Activated CD8-positive, alpha-beta memory T cell treated with anti-CD3 and anti-CD28 coated beads for 36 hours (primary cell): Measurements from ENCODE around the gene COL18A1. TPM values are rescaled to one million over a fixed set of nuclear protein-coding genes. Genes with fewer than 3 reads are reported as not detected.
"Not testable (repeated sequence)": the region's sequence is repeated elsewhere in the genome, so short reads cannot be mapped to it uniquely, and the experiment has no call there.

Experiments
- CTCF ChIA-PET: fragments of 350-600 bp; sonication (Branson Sonifier 250); formaldehyde crosslinking; loops from one replicate; lab custom pipeline; 2021; ENCODE audit warnings: antibody characterized with exemption; lab: Charles Lee
- POLR2A ChIA-PET: fragments of 350-600 bp; sonication (Branson Sonifier 250); formaldehyde crosslinking; loops from one replicate; lab custom pipeline; 2021; ENCODE audit warnings: antibody characterized with exemption; lab: Charles Lee
- total RNA-seq, 2 experiments: library from RNA; stranded (reverse); gene quantifications; one replicate each; pipeline ENCODE4 v1.2.3, GENCODE V29; 2021

Gene COL18A1
- total RNA-seq, result 1 to 10 TPM; 1.9 TPM

GRCh38 chr21:45404730-45405270, at the start of gene COL18A1:
Gene COL18A1, plus strand, starts transcription at chr21:45405165. Its CDS starts 66 bp downstream, at chr21:45405231.
- POLR2A ChIA-PET, result no interaction called here
- CTCF ChIA-PET, result no interaction called here

GRCh38 chr21:45355573-45355972, 49.4 kb upstream of the COL18A1 start:
- CTCF ChIA-PET, result no interaction called here

DNA sequence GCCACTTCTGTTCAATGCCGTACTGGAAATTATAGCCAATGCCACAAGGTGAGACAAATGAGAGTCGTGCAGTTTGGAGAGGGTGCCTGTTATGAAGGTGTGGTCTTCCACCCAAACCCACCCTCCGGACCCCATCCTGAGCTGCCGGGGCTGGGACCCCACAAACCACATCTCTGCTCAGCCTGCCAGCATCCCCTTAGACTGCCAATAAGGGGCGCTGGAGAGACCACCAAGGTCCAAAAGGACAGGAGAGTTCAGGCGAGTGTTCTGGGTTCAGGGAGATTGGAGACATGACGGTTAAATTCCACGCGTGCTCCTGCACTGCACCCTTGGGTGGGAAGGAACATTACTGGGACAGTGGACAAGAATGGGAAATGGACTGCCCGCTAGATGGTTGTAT, 48.7 kb upstream of the COL18A1 start:
- ChIA-PET POLR2A (no interaction called here), CTCF (no interaction called here)

More at GRCh38 chr21:45355573-45355972, 49.4 kb upstream of the COL18A1 start:
- POLR2A ChIA-PET, result no interaction called here

- ChIA-PET CTCF (no interaction called here), POLR2A (no interaction called here)
Measured at GRCh38 chr21:45356653-45357435, 48.1 kb upstream of the COL18A1 start.

DNA sequence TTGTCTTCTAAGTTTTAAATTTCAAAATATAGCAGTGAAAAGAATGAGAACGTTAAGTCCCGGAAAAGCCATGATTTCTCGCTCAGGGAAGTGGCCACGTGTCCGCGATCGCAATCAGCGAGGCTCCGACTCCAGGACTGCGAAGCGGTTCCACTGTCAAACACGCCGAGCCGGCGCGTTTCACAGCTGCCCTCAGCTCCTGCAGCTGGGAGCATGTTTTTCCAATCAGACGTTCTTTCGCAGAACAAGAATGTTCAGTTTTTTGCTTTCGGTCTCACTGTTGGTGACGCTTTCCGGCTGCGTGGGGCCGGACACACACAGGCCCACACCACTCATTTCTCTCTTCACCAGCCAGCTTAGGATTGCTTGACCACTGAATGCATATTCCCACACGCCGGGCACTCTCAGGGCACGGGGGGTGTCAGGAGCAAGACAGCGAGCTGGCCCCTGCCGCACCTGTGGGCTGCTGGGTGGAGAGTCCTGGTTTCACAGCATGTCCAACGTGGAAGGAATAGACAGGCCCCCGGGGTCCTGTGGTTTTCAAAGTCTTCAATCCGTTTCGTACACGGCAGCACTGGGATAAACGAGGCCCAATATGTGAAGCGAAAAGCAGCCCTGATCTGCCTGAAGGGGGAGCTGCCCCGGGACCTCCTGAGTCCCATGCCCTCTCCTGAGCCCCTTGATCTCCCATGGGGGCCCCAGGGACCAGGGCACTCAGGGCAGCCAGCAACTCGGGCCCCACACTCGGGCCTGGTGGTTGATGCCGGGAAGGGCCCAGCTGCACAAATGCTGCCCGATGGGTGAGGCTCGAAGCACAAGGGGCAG, 47.3 kb upstream of the COL18A1 start:
- CTCF ChIA-PET, result no interaction called here
- POLR2A ChIA-PET, result no interaction called here

GRCh38 chr21:45358261-45358670, 46.7 kb upstream of the COL18A1 start:
- CTCF ChIA-PET, result no interaction called here

GRCh38 chr21:45358711-45359310, 46.2 kb upstream of the COL18A1 start:
- ChIA-PET POLR2A (no interaction called here), CTCF (no interaction called here)

More at GRCh38 chr21:45358261-45358670, 46.7 kb upstream of the COL18A1 start:
- POLR2A ChIA-PET, result no interaction called here

DNA sequence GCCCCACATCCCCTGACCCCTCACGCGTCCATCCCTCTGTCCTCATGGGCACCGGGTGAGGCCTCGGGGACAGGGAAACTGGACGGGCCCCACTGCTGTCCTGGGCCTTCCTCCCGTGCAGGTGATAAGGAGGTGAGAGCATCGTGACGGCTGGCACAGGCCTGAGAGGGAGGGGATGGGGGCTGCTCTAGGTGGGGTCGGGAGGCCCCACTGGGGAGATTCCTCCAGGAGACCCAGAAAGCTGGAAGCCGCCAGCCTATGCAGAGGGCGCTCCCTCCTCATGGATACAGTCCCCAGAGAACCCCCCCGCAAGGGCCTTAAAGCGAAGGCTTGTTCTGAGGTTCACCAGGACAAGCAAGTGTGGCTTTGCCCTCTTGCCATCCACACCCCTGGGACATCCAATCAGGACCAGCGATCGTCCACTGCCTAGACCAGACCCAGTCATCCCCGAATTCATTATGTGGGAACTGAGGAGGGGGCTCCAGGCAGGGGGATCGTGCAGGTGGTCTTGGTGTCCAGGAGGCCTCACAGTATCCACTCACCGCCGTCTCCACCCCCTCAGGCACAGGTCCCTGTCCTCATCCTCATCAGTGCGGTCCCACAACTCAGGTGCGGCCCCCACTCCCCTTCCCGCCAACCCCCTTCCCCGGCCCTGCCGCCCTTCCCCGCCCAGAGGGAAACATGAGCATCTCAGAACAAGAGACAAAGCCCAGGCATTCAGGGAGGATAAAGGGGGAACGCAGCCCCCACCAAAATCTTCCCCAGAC, 45.3 kb upstream of the COL18A1 start:
- ChIA-PET CTCF (no interaction called here), POLR2A (no interaction called here)

DNA sequence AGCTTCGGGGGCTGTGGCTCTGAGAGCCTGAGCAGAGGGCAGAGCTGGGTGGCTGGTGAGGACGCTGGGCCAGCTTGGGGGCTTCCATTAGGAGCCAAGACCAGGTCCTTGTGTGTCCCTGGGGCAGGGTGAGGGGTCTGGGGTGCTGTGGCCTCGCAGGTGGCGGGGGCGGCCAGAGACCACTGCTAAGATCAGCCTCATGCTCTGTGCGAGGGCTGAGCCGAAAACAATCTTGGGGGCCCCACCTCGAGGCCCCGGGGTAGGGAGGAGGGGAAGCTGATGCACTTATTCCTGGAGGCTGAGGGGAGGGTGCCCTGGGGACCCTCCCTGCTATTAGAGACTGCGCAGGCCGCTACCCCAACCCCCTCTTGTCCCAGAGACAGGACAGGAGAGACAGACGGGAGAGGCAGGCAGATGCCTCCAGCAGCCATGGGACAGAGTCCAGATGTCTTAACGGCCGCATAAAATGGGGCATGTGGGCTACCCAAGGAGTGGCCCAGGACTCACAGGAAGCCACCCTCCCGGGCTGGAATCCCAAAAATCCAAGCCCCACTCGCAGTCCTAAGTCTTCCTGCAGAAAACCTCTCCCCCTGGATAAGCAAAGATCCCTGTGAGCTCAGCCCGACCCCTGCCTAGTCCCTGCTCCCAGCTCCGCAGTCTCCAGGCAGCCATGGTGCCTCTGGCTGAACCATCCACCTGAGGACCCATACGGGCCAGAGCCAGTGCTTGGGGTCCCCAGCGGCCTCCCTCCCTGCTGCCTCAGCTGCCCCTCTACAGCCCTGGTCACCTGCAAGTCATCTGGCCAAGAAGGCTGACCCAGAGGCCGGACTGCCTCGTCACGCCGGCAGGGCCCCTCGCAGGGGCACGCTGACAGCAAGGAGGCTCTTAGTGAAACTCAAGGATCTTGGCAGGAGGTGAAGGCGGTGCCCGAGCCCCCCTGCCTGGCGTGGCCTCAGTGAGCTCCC, 43.6 kb upstream of the COL18A1 start:
- ChIA-PET POLR2A (no interaction called here), CTCF (interaction anchor here (0.6 to 0.7 kb wide), 2 partner anchors 78 to 221 kb away, joined by 3 to 4 read pairs; no protein-coding TSS in a partner anchor)

- ChIA-PET POLR2A (no interaction called here), CTCF (no interaction called here)
Measured at GRCh38 chr21:45362077-45362747, 42.8 kb upstream of the COL18A1 start.

DNA sequence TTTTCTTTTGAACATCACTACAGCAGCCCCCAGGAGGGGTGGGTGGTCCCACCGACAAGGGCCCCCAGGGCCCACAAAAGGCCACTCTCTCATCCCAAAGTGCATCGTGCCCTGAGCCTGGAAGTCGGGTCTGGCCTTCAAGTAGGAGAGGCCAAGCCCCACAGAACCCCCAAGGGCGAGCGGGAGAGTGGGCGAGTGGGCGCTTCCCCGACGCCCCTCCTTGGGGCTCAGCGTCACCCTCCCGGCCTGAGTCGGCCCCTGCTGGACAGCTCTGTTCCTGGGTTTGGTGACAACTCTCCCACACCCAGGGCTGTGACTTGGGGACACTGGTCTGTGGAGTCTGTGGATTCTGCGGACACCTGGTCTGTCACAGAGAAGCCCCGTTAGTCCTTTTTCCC, 42.2 kb upstream of the COL18A1 start:
- POLR2A ChIA-PET, result no interaction called here

GRCh38 chr21:45363272-45363671, 41.7 kb upstream of the COL18A1 start:
- CTCF ChIA-PET, POLR2A ChIA-PET: not testable (repeated sequence)

More for the DNA sequence above, 42.2 kb upstream of the COL18A1 start:
- CTCF ChIA-PET, result no interaction called here

DNA sequence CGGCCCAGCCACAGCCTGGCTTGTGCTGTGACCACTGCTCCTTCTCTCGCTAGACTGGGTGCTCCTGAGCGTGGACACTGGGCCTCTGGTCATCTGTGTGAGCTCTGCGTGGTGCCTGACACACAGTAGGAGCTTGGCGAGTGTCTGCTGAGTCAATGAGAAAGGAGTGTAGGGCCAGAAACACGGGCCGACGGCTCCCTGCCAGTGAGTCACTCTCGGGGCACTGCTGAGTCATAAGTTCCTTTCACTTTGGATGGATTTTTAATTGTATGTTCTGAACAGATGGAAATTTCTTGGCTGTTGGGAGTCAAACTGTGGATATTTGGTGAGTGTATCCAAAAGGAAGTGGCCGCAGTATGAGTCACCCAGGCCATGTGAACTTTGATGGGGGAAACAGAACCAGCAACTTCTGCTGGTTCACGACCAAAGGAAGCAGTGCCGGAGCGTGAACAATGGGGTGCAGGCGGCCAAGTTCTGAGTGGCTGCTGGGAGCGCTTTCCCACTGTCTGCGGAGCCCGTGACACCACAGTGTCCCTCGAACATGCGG, 41.0 kb upstream of the COL18A1 start:
- POLR2A ChIA-PET, result no interaction called here
- CTCF ChIA-PET, result no interaction called here

DNA sequence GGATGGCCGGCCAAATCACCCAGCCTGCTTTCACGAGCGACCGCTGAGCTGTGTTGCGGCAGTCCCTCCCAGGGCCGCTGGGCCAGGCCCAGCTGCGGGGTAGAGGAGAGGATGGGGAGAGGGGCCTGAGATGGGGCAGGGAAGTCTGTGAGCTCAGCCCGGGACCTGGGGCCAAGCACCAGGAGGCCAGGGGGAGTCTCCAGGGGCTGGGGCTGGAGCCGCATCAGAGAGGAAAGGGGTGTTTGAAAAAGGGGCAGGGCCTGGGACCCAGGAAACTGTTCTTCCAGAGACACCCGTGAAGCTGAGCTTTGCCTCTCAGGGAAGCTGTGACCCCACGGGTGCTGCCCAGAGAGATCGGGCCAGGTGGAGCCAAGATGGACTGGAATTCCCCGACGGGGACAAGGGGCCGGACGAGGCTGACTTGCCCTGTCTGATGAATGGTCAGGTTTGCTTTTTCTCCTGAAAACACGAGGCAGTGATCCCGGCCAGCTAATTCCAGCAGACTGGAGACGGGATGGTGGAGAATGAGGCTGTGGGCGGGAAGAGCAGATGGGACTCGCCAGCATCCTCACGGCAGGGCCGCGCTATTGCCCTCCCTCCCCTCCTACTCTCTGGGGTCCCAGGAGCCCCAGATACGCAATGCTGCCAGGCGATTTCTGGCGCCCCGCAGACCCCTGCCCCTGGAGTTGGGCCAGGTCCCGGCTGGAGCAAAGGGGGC, 40.3 kb upstream of the COL18A1 start:
- POLR2A ChIA-PET, result no interaction called here
- CTCF ChIA-PET, result no interaction called here

DNA sequence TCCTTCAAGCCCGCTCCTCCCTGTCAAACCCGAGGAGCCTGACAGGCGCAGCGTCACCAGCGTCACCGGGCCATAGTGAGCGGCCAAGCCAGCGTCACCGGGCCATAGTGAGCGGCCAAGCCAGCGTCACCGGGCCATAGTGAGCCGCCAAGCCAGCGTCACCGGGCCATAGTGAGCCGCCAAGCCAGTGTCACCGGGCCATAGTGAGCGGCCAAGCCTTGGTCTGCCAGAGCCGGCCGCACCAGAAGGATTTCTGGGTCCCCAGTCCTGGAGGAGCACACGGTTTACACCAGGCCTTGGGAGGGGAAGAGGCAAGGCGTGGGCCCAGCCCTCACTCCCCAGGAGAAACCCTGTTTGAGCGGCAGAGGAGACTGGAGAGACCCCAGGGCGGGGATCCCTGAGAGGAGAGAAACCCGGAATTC, 39.8 kb upstream of the COL18A1 start:
- ChIA-PET POLR2A (no interaction called here), CTCF (no interaction called here)

DNA sequence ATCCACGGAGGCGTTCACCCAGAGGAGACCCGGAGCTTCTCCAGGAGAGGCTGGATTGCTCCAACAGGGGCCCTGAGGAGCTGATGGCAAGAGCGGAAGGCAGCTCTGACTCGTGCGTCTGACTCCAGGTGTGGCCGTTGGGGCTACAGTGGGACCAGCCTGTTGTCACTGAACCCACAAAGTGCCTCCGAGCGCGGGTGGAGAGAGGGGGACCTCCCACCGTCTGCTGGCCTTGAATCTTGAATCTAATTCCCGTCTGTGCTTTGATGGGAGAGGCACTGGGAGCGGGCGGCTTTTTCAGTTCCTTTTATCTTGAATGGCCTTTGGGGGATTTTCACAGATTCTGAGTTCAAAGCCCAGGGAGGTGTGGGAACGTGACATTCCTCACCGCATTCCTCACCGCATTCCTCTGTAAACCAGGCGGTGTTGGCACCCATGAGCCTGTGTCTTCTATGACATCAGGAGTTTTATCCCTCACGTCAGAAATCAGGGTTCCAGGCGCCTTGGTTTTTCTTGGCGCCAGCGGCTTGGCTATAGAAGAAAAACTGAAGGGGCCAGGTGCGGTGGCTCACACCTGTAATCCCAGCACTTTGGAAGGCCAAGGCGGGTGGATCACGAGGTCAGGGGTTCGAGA, 39.2 kb upstream of the COL18A1 start:
- POLR2A ChIA-PET, result no interaction called here
- CTCF ChIA-PET, result no interaction called here
